IMR-90 (cell line): ENCODE measurements around the gene PLSCR3. TPM values are rescaled to one million over a fixed set of nuclear protein-coding genes. Genes with fewer than 3 reads are reported as not detected.

ENCODE experiments used
- ATAC-seq: fragments of 200-7000 bp; cut with Tn5 transposase; 2 replicates; pipeline ENCODE4 v1.9.1; 2020; ENCODE audit warnings: low read depth, mild to moderate bottlenecking, moderate library complexity
- BruUV-seq: library from RNA; stranded (reverse); fragments of 400-500 nt; replicated peaks from 2 replicates; lab custom pipeline; 2021; lab: Mats Ljungman, UMichigan
- CTCF ChIA-PET: fragments of 300-600 bp; formaldehyde crosslinking; extraction: SDS; loops from one replicate; lab custom pipeline; 2021; ENCODE audit warnings: antibody characterized with exemption; lab: Yijun Ruan, JAX
- POLR2A ChIA-PET: fragments of 300-600 bp; sonication (Branson Sonifier 250); formaldehyde crosslinking; loops from one replicate; lab custom pipeline; 2022; ENCODE audit warnings: antibody characterized with exemption; ENCODE audit not compliant: unreplicated experiment; lab: Charles Lee
- DNase-seq: peaks from one replicate; pipeline ENCODE4 v3.0.0; 2013
- H2AFZ ChIP-seq: replicated peaks from 2 replicates; pipeline ENCODE3; 2013; ENCODE audit warnings: low read length, mild to moderate bottlenecking; ENCODE audit not compliant: poor library complexity
- H2AK5ac ChIP-seq: 2 replicates; pipeline ENCODE4 v1.6.1; 2013; ENCODE audit warnings: low read depth, low read length, inconsistent platforms
- H2AK9ac ChIP-seq: replicated peaks from 2 replicates; pipeline ENCODE3; 2013; ENCODE audit warnings: mild to moderate bottlenecking, low read depth, low read length, moderate library complexity; ENCODE audit not compliant: poor library complexity
- H2BK120ac ChIP-seq: 2 replicates; pipeline ENCODE4 v1.6.1; 2013; ENCODE audit warnings: low read depth, low read length, inconsistent platforms
- H2BK15ac ChIP-seq: 3 replicates; pipeline ENCODE4 v1.6.1; 2013; ENCODE audit warnings: low read depth, low read length, inconsistent platforms
- H2BK20ac ChIP-seq: 2 replicates; pipeline ENCODE4 v1.6.1; 2013; ENCODE audit warnings: low read depth, mild to moderate bottlenecking, inconsistent platforms, low read length, moderate library complexity
- H2BK5ac ChIP-seq: 2 replicates; pipeline ENCODE4 v1.6.1; 2013; ENCODE audit warnings: mild to moderate bottlenecking, low read depth, low read length, inconsistent platforms; ENCODE audit not compliant: poor library complexity, severe bottlenecking
- H3K14ac ChIP-seq: replicated peaks from 2 replicates; pipeline ENCODE4 v1.6.1; 2013; ENCODE audit warnings: low read depth, low read length, inconsistent platforms
- H3K18ac ChIP-seq: 2 replicates; pipeline ENCODE4 v1.6.1; 2013; ENCODE audit warnings: low read depth, low read length, control low read depth
- H3K23ac ChIP-seq: 2 replicates; pipeline ENCODE4 v1.6.1; 2013; ENCODE audit warnings: low read depth, low read length, inconsistent platforms
- H3K27ac ChIP-seq: 2 replicates; pipeline ENCODE4 v1.5.1; 2013; ENCODE audit warnings: mild to moderate bottlenecking, control low read depth, low read length; ENCODE audit not compliant: insufficient read depth
- H3K27me3 ChIP-seq: 2 replicates; pipeline ENCODE4 v1.6.1; 2013; ENCODE audit warnings: low read length; ENCODE audit not compliant: control insufficient read depth, insufficient read depth
- H3K36me3 ChIP-seq: 2 replicates; pipeline ENCODE4 v1.6.1; 2013; ENCODE audit warnings: low read length, mixed read lengths; ENCODE audit not compliant: control insufficient read depth, insufficient read depth
- H3K4ac ChIP-seq: 2 replicates; pipeline ENCODE4 v1.6.1; 2013; ENCODE audit warnings: low read depth, low read length, inconsistent platforms
- H3K4me1 ChIP-seq: 2 replicates; pipeline ENCODE4 v1.6.1; 2013; ENCODE audit warnings: low read length, mixed read lengths; ENCODE audit not compliant: control insufficient read depth, insufficient read depth
- H3K4me2 ChIP-seq: 2 replicates; pipeline ENCODE4 v1.6.1; 2013; ENCODE audit warnings: low read depth, mild to moderate bottlenecking, control low read depth, low read length, moderate library complexity
- H3K4me3 ChIP-seq: 2 replicates; pipeline ENCODE4 v1.5.1; 2013; ENCODE audit warnings: low read depth, mild to moderate bottlenecking, control low read depth, low read length, moderate library complexity; ENCODE audit not compliant: insufficient read depth
- H3K56ac ChIP-seq: 2 replicates; pipeline ENCODE4 v1.6.1; 2013; ENCODE audit warnings: low read length, inconsistent platforms; ENCODE audit not compliant: insufficient read depth; ENCODE audit errors: extremely low read depth
- H3K79me1 ChIP-seq, 2 experiments: 2 replicates each; pipeline ENCODE4 v1.6.1; 2013; ENCODE audit warnings: low read length in 2 of 2, inconsistent platforms in 1 of 2, low read depth in 1 of 2
- H3K9ac ChIP-seq: 2 replicates; pipeline ENCODE4 v1.6.1; 2013; ENCODE audit warnings: low read depth, low read length, control low read depth
- H3K9me1 ChIP-seq: 2 replicates; pipeline ENCODE4 v1.6.1; 2013; ENCODE audit warnings: low read length, inconsistent platforms; ENCODE audit not compliant: insufficient read depth
- H3K9me3 ChIP-seq: 2 replicates; pipeline ENCODE4 v1.6.1; 2013; ENCODE audit warnings: low read length; ENCODE audit not compliant: control insufficient read depth, insufficient read depth
- H4K20me1 ChIP-seq: 2 replicates; pipeline ENCODE4 v1.6.1; 2013; ENCODE audit warnings: low read length, inconsistent platforms; ENCODE audit not compliant: insufficient read depth
- H4K5ac ChIP-seq: 2 replicates; pipeline ENCODE4 v1.6.1; 2013; ENCODE audit warnings: mild to moderate bottlenecking, low read depth, low read length, control low read depth
- H4K8ac ChIP-seq, 2 experiments: 2 replicates each; pipeline ENCODE4 v1.6.1; 2013; ENCODE audit warnings: low read depth in 2 of 2, low read length in 2 of 2, control low read depth in 1 of 2, inconsistent platforms in 1 of 2
- H4K91ac ChIP-seq: 2 replicates; pipeline ENCODE4 v1.6.1; 2013; ENCODE audit warnings: low read depth, low read length, inconsistent platforms; ENCODE audit not compliant: insufficient read depth
- CTCF ChIP-seq: conservative IDR thresholded peaks from 2 replicates; pipeline ENCODE4 v1.5.1; 2012; ENCODE audit warnings: mild to moderate bottlenecking, low read depth, low read length, improper control_type of control experiment
- FOS ChIP-seq: fragments of 150-350 bp; IDR thresholded peaks from 2 replicates; pipeline ENCODE4 v1.6.1; 2016; ENCODE audit warnings: low read depth, low read length
- RFX5 ChIP-seq: IDR thresholded peaks from 2 replicates; pipeline ENCODE4 v1.8.0; 2012; ENCODE audit warnings: low read depth, mild to moderate bottlenecking, low read length, moderate library complexity
- WGBS, 2 experiments: methylation state at CpG; one replicate each; pipeline versions ENCODE4 v1.1.5 to v1.1.7; 2013; ENCODE audit warnings: missing lambda C conversion rate in 2 of 2; ENCODE audit not compliant: insufficient read length in 1 of 2; ENCODE audit errors: extremely low coverage in 2 of 2; 5-methylcytosine and 5-hydroxymethylcytosine counted together
- dilution Hi-C: fragments of 300-500 bp; cut with HindIII; formaldehyde crosslinking; loops from one replicate; pipeline ENCODE4 v1.14.3; 2018; ENCODE audit warnings: low sequenced_read_pairs; ENCODE audit not compliant: unreplicated experiment
- in situ Hi-C: fragments of 300-500 bp; cut with MboI; formaldehyde crosslinking; loops from 3 replicates; pipeline ENCODE4 v1.14.3; 2019; ENCODE audit warnings: low sequenced_read_pairs, inconsistent platforms, mixed read lengths
- intact Hi-C: fragments of 100-400 bp; cut with micrococcal nuclease; formaldehyde crosslinking; loops from 2 replicates; pipeline ENCODE4 v1.10.0; 2022
- polyA plus RNA-seq, 3 experiments: library from polyadenylated mRNA; depleted of rRNA; stranded (reverse); fragments of >200 nt; gene quantifications; 2 replicates each; pipeline ENCODE4 v1.2.3, GENCODE V29; 2012; ENCODE audit warnings: low replicate concordance in 1 of 3
- total RNA-seq: library from RNA; depleted of rRNA; stranded (reverse); fragments of >200 nt; gene quantifications from 2 replicates; pipeline ENCODE4 v1.2.3, GENCODE V29; 2012

PLSCR3 gene
- total and polyA plus RNA-seq, 2 of the 4 experiments (the other 2 are of a cell fraction) = 6.1 to 116 TPM

DNA sequence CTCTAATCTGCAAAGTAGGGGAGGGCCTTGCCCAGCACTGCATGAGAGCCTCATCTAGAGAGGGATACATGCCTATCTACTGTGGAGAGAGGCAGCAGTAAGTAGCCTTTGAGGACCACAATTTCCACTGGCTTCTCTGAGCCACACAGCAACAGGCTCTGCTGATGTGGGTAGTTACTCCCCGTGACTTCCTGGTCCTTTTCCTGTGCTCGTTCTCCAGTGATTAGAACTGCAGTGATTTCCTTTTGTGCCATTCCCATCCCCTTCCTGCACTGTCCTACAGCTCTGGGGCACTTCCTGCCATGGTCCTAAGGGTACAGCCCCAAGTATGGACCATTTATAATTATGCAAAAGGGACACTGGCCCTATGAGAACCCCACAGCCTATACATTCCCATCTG lies 3.0 kb downstream of the PLSCR3 start:
- no TSS peak for BruUV-seq
- CTCF ChIA-PET = no interaction called here

More for the DNA sequence above, 3.0 kb downstream of the PLSCR3 start:
- intact Hi-C loops = no loop called here
- Histone ChIP-seq H2BK120ac (no peak overlapping the region), H4K91ac (no peak overlapping the region), H3K4me1 (peaks cover 8% of the 10 kb centered on the region), H4K5ac (no peak overlapping the region), H2AFZ (no peak overlapping the region), H3K14ac (no peak overlapping the region), H3K18ac (no peak overlapping the region), H3K9me3 (no peaks in the 10 kb centered on the region), H3K4me3 (no peak overlapping the region), H4K20me1 (no peaks in the 10 kb centered on the region), H3K56ac (no peak overlapping the region), H2BK15ac (no peak overlapping the region), H3K36me3 (peaks cover 44% of the 10 kb centered on the region), H3K27me3 (no peaks in the 10 kb centered on the region), H2BK20ac (no peak overlapping the region), H2AK5ac (no peak overlapping the region), H2AK9ac (no peak overlapping the region), H3K23ac (no peak overlapping the region), H4K8ac (no peak overlapping the region), H3K4me2 (no peak overlapping the region), H2BK5ac (no peak overlapping the region), H3K27ac (no peak overlapping the region), H3K9ac (no peak overlapping the region), H3K79me1 (peaks cover 14 to 32% of the 10 kb centered on the region in 2 experiments), H3K4ac (no peak overlapping the region), H3K9me1 (peaks cover 7% of the 10 kb centered on the region; the same call in 1 of the 2 replicates)
- in situ Hi-C loops = loop anchor here (5.0 kb wide), 1 partner anchor 34 kb away; the partner anchor contains the start of gene TMEM95
- ATAC-seq (no peak), DNase-seq (no peak)
- TF ChIP-seq FOS = no peak
- TF ChIP-seq RFX5 = no peak
- no peak for TF ChIP-seq CTCF
- dilution Hi-C loops = no loop called here
- WGBS, 2 experiments = no CpG with 5 or more reads among the region's 2 CpGs
- POLR2A ChIA-PET = no interaction called here
